ENCODE measurements around the gene AQP2. TPM values are rescaled to one million over a fixed set of nuclear protein-coding genes. Genes with fewer than 3 reads are reported as not detected.

The AQP2 gene
- total RNA-seq, 4 donors from 2014 or later = not detected

GRCh38 chr12:49961993-49962764, 11.6 kb downstream of the AQP2 start:
- H3K4me3 ChIP-seq = no peak overlapping the region
- no peaks in the 10 kb centered on the region for H3K36me3 ChIP-seq
- peaks cover 0 to 9% (median 1%) of the 10 kb centered on the region in 4 donors for H3K4me1 ChIP-seq
- TF ChIP-seq POLR2A (IDR thresholded peaks at IDR 0.05) (no peak), CTCF (IDR thresholded peaks at IDR 0.05) (no peak)
- DNase-seq = no peak
- no peaks in the 10 kb centered on the region for H3K9me3 ChIP-seq
- no peak overlapping the region for H3K27ac ChIP-seq
- H3K27me3 ChIP-seq = peaks cover 4 to 17% of the 10 kb centered on the region in 2 donors

- Histone ChIP-seq H3K36me3 (no peaks in the 10 kb centered on the region), H3K27ac (no peak overlapping the region), H3K4me3 (no peak overlapping the region), H3K4me1 (peaks cover 0 to 16% (median 2%) of the 10 kb centered on the region in 4 donors), H3K27me3 (peaks cover 4 to 17% of the 10 kb centered on the region in 2 donors), H3K9me3 (no peaks in the 10 kb centered on the region)
- TF ChIP-seq CTCF (IDR thresholded peaks at IDR 0.05) (no peak), POLR2A (IDR thresholded peaks at IDR 0.05) (no peak)
- DNase-seq = peak in 1 of 3 donors; percentile 23
These were observed 12.6 kb downstream of the AQP2 start for GRCh38 chr12:49962861-49963765.

- Histone ChIP-seq H3K27me3 (peaks cover 4 to 17% of the 10 kb centered on the region in 2 donors), H3K4me3 (no peak overlapping the region), H3K27ac (no peak overlapping the region), H3K4me1 (peaks cover 0 to 16% (median 2%) of the 10 kb centered on the region in 4 donors), H3K36me3 (no peaks in the 10 kb centered on the region), H3K9me3 (no peaks in the 10 kb centered on the region)
- TF ChIP-seq POLR2A (IDR thresholded peaks at IDR 0.05) (no peak), CTCF (IDR thresholded peaks at IDR 0.05) (no peak)
- peak in 1 of 3 donors; percentile 36 for DNase-seq
These were observed 13.7 kb downstream of the AQP2 start for GRCh38 chr12:49963976-49964815.

- peaks cover 0 to 16% (median 2%) of the 10 kb centered on the region in 4 donors for H3K4me1 ChIP-seq
- H3K27me3 ChIP-seq = peaks cover 4 to 12% of the 10 kb centered on the region in 2 donors
These were observed 14.5 kb downstream of the AQP2 start for GRCh38 chr12:49964849-49965624.

GRCh38 chr12:49965836-49966235, 15.3 kb downstream of the AQP2 start:
- peak in 1 of 3 donors; percentile 37 for DNase-seq
- Histone ChIP-seq H3K9me3 (no peaks in the 10 kb centered on the region), H3K27me3 (peaks cover 4 to 7% of the 10 kb centered on the region in 2 donors), H3K27ac (no peak overlapping the region), H3K4me1 (peaks cover 0 to 15% (median 2%) of the 10 kb centered on the region in 4 donors), H3K36me3 (no peaks in the 10 kb centered on the region), H3K4me3 (no peak overlapping the region)
- TF ChIP-seq CTCF (IDR thresholded peaks at IDR 0.05) (no peak), POLR2A (IDR thresholded peaks at IDR 0.05) (no peak)

More at GRCh38 chr12:49964849-49965624, 14.5 kb downstream of the AQP2 start:
- TF ChIP-seq POLR2A (IDR thresholded peaks at IDR 0.05) = no peak
- no peaks in the 10 kb centered on the region for H3K9me3 ChIP-seq
- H3K27ac ChIP-seq = no peak overlapping the region
- no peaks in the 10 kb centered on the region for H3K36me3 ChIP-seq
- H3K4me3 ChIP-seq = no peak overlapping the region
- peak in 1 of 3 donors; percentile 27 for DNase-seq
